ENCODE results near the gene IKZF3.

- TF ChIP-seq, protein P1, sequence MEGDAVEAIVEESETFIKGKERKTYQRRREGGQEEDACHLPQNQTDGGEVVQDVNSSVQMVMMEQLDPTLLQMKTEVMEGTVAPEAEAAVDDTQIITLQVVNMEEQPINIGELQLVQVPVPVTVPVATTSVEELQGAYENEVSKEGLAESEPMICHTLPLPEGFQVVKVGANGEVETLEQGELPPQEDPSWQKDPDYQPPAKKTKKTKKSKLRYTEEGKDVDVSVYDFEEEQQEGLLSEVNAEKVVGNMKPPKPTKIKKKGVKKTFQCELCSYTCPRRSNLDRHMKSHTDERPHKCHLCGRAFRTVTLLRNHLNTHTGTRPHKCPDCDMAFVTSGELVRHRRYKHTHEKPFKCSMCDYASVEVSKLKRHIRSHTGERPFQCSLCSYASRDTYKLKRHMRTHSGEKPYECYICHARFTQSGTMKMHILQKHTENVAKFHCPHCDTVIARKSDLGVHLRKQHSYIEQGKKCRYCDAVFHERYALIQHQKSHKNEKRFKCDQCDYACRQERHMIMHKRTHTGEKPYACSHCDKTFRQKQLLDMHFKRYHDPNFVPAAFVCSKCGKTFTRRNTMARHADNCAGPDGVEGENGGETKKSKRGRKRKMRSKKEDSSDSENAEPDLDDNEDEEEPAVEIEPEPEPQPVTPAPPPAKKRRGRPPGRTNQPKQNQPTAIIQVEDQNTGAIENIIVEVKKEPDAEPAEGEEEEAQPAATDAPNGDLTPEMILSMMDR (conservative IDR thresholded peaks at IDR 0.05 in 1 of 2, IDR thresholded peaks at IDR 0.05 in 1 of 2; ENCODE audit: extremely low read depth in 1 of 2, insufficient read depth in 1 of 2, low read depth in 1 of 2, low read length in 2 of 2): no peak
- no peak for TF ChIP-seq EZH2 (IDR thresholded peaks at IDR 0.05; ENCODE audit: borderline replicate concordance, low read length)
Observed at GRCh38 chr17:39715375-39716072, 148.6 kb downstream of the IKZF3 start.
